Superior temporal gyrus (tissue), 1 donor: ENCODE measurements around the gene LLGL2.
A peak's percentile ranks its signal among the peaks of the same experiment; 100 is the strongest.
"Not testable (repeated sequence)": the region's sequence is repeated elsewhere in the genome, so short reads cannot be mapped to it uniquely, and the experiment has no call there.

Experiments used
- DNase-seq: peaks from one replicate; pipeline ENCODE4 v3.0.0-alpha.2; 2016; ENCODE audit errors: extremely low spot score

Gene LLGL2

GRCh38 chr17:75590314-75590761 is 64.8 kb downstream of the LLGL2 start:
- no peak for DNase-seq

- DNase-seq: no peak
These were observed 65.6 kb downstream of the LLGL2 start for GRCh38 chr17:75590849-75591721.

- no peak for DNase-seq
These were observed 66.3 kb downstream of the LLGL2 start for GRCh38 chr17:75591722-75592302.

GRCh38 chr17:75592348-75593020 is 67.0 kb downstream of the LLGL2 start:
- no peak for DNase-seq

GRCh38 chr17:75593430-75593829 is 67.9 kb downstream of the LLGL2 start:
- not testable (repeated sequence) for DNase-seq

- DNase-seq: no peak
These were observed 69.2 kb downstream of the LLGL2 start for GRCh38 chr17:75594499-75595283.

- no peak for DNase-seq
These were observed 69.9 kb downstream of the LLGL2 start for GRCh38 chr17:75595284-75595919.

GRCh38 chr17:75595920-75596313 is 70.4 kb downstream of the LLGL2 start:
- no peak for DNase-seq

- no peak for DNase-seq
These were observed 71.0 kb downstream of the LLGL2 start for GRCh38 chr17:75596320-75597087.

GRCh38 chr17:75601057-75601987 is 75.8 kb downstream of the LLGL2 start:
- peak; percentile 33 for DNase-seq

- no peak for DNase-seq
These were observed 77.1 kb downstream of the LLGL2 start for GRCh38 chr17:75602644-75603043.

- DNase-seq: no peak
These were observed 77.6 kb downstream of the LLGL2 start for GRCh38 chr17:75603123-75603522.

GRCh38 chr17:75604034-75604695 is 78.7 kb downstream of the LLGL2 start:
- DNase-seq: no peak

- DNase-seq: no peak
These were observed 80.3 kb downstream of the LLGL2 start for GRCh38 chr17:75605790-75606189.

GRCh38 chr17:75607086-75607485 is 81.6 kb downstream of the LLGL2 start:
- no peak for DNase-seq

- no peak for DNase-seq
These were observed 84.8 kb downstream of the LLGL2 start for GRCh38 chr17:75610103-75610984.

GRCh38 chr17:75611851-75612429 is 86.4 kb downstream of the LLGL2 start:
- DNase-seq: no peak
